CD4-positive, alpha-beta T cell treated with Interleukin-17A for 1 hour (primary cell): ENCODE data around the gene DBX2.
"Not testable (repeated sequence)": the region's sequence is repeated elsewhere in the genome, so short reads cannot be mapped to it uniquely, and the experiment has no call there.

Experiments used
- DNase-seq: peaks from one replicate; pipeline ENCODE4 v3.0.0-alpha.2; 2020

DBX2 gene

GRCh38 chr12:45050751-45051571, at the start of gene DBX2:
Gene DBX2, minus strand, starts transcription at chr12:45051099. Its CDS starts 172 bp downstream, at chr12:45050927.
- DNase-seq = no peak

GRCh38 chr12:45098766-45099165, 47.9 kb upstream of the DBX2 start:
- DNase-seq = no peak

- DNase-seq = not testable (repeated sequence)
Measured at GRCh38 chr12:45095417-45095816, 44.5 kb upstream of the DBX2 start.

- no peak for DNase-seq
Measured at GRCh38 chr12:45093051-45093450, 42.2 kb upstream of the DBX2 start.

- DNase-seq = no peak
Measured at GRCh38 chr12:45089411-45090075, 38.6 kb upstream of the DBX2 start.

GRCh38 chr12:45088608-45089007, 37.7 kb upstream of the DBX2 start:
- DNase-seq = no peak

GRCh38 chr12:45084248-45084647, 33.3 kb upstream of the DBX2 start:
- not testable (repeated sequence) for DNase-seq

- DNase-seq = no peak
Measured at GRCh38 chr12:45077251-45077650, 26.4 kb upstream of the DBX2 start.

GRCh38 chr12:45076417-45077026, 25.6 kb upstream of the DBX2 start:
- DNase-seq = no peak

GRCh38 chr12:45075587-45076282, 24.8 kb upstream of the DBX2 start:
- no peak for DNase-seq

GRCh38 chr12:45065125-45065626, 14.3 kb upstream of the DBX2 start:
- no peak for DNase-seq

GRCh38 chr12:45060976-45061375, 10.1 kb upstream of the DBX2 start:
- no peak for DNase-seq

GRCh38 chr12:45051572-45052125, 750 bp upstream of the DBX2 start:
- DNase-seq = no peak

GRCh38 chr12:45049912-45050750, 768 bp downstream of the DBX2 start:
- no peak for DNase-seq

GRCh38 chr12:45042599-45042998, 8.3 kb downstream of the DBX2 start:
- no peak for DNase-seq

GRCh38 chr12:45040977-45041376, 9.9 kb downstream of the DBX2 start:
- no peak for DNase-seq

- no peak for DNase-seq
Measured at GRCh38 chr12:45039757-45040156, 11.1 kb downstream of the DBX2 start.

GRCh38 chr12:45034861-45035265, 16.0 kb downstream of the DBX2 start:
- no peak for DNase-seq

- no peak for DNase-seq
Measured at GRCh38 chr12:45017916-45018315, 33.0 kb downstream of the DBX2 start.

GRCh38 chr12:45014396-45014795, 36.5 kb downstream of the DBX2 start:
- DNase-seq = no peak

- no peak for DNase-seq
Measured at GRCh38 chr12:45012749-45013148, 38.1 kb downstream of the DBX2 start.

- DNase-seq = no peak
Measured at GRCh38 chr12:45010059-45010458, 40.8 kb downstream of the DBX2 start.
